Right cardiac atrium (tissue), 5 donors: ENCODE measurements around the gene FAM20C. TPM values are rescaled to one million over a fixed set of nuclear protein-coding genes. Genes with fewer than 3 reads are reported as not detected.
A peak's percentile ranks its signal among the peaks of the same experiment; 100 is the strongest.
"Not testable (repeated sequence)": the region's sequence is repeated elsewhere in the genome, so short reads cannot be mapped to it uniquely, and the experiment has no call there.

Experiments used
- ATAC-seq, 2 donors: fragments of 200-7000 bp; cut with Tn5 transposase; one replicate each; pipeline versions ENCODE4 v1.8.0 to v1.9.1; 2020; ENCODE audit warnings: moderate library complexity in 2 of 2, mild to moderate bottlenecking in 1 of 2
- DNase-seq, 3 donors: peaks; one replicate each; pipeline ENCODE4 v3.0.0-alpha.2; 2020
- H3K27ac ChIP-seq: one replicate; pipeline ENCODE4 v1.5.1; 2013; ENCODE audit warnings: mild to moderate bottlenecking, low read length, control low read depth, moderate library complexity
- H3K27me3 ChIP-seq: one replicate; pipeline ENCODE4 v1.6.1; 2013; ENCODE audit not compliant: control insufficient read depth, insufficient read depth
- H3K4me1 ChIP-seq: one replicate; pipeline ENCODE4 v1.6.1; 2013; ENCODE audit warnings: low read length; ENCODE audit not compliant: control insufficient read depth, insufficient read depth
- H3K4me3 ChIP-seq: one replicate; pipeline ENCODE4 v1.5.1; 2013; ENCODE audit warnings: low read length, control low read depth
- H3K9me3 ChIP-seq: one replicate; pipeline ENCODE4 v1.6.1; 2013; ENCODE audit warnings: low read length; ENCODE audit not compliant: control insufficient read depth
- WGBS: extraction: QIAGEN DNeasy Blood & Tissue Kit; methylation state at CpG from one replicate; pipeline ENCODE4 v1.1.7; 2013; 5-methylcytosine and 5-hydroxymethylcytosine counted together
- intact Hi-C, 4 donors: fragments of 100-400 bp; cut with DNase I; formaldehyde crosslinking; loops; one replicate each; pipeline versions ENCODE4 v1.11.0 to v1.14.0; 2022 to 2023
- polyA plus RNA-seq: library from polyadenylated mRNA; stranded (reverse); fragments of 200-250 nt; gene quantifications from one replicate; pipeline ENCODE4 v1.2.3, GENCODE V29; 2013
- total RNA-seq, 4 donors: library from RNA; stranded (reverse); fragmentation: NEBNext Ultra II Directional; extraction: Animal tissue kit (Norgen Biotek cat#: 25700); gene quantifications; one replicate each; pipeline ENCODE4 v1.2.1, GENCODE V29; 2021
- donor health status: healthy with polysubstance abuse.
- donor health status: DM: no; HTN: yes; CAD: no.
- donor health status: DM: no; HTN: no; CAD: no.
- donor health status: DM: no; HTN: yes; CAD: no; lungs with severe emphysema.
- donor health status: DM: yes; HTN: yes; CAD: no.

The FAM20C gene
- total and polyA plus RNA-seq, 5 donors, result 17.6 to 46.3 (median 29.7) TPM

GRCh38 chr7:294440-295154, 102.2 kb downstream of the FAM20C start:
- no peaks in the 10 kb centered on the region for H3K27me3 ChIP-seq
- no peaks in the 10 kb centered on the region for H3K9me3 ChIP-seq
- peak in 1 of 3 donors; percentile 22 for DNase-seq
- no peak overlapping the region for H3K27ac ChIP-seq
- H3K4me1 ChIP-seq, result no peaks in the 10 kb centered on the region
- 81% methylated on average over 25 of the region's 25 CpGs for WGBS
- no peak overlapping the region for H3K4me3 ChIP-seq
- ATAC-seq, result no peak
- intact Hi-C loops, result no loop called here

DNA sequence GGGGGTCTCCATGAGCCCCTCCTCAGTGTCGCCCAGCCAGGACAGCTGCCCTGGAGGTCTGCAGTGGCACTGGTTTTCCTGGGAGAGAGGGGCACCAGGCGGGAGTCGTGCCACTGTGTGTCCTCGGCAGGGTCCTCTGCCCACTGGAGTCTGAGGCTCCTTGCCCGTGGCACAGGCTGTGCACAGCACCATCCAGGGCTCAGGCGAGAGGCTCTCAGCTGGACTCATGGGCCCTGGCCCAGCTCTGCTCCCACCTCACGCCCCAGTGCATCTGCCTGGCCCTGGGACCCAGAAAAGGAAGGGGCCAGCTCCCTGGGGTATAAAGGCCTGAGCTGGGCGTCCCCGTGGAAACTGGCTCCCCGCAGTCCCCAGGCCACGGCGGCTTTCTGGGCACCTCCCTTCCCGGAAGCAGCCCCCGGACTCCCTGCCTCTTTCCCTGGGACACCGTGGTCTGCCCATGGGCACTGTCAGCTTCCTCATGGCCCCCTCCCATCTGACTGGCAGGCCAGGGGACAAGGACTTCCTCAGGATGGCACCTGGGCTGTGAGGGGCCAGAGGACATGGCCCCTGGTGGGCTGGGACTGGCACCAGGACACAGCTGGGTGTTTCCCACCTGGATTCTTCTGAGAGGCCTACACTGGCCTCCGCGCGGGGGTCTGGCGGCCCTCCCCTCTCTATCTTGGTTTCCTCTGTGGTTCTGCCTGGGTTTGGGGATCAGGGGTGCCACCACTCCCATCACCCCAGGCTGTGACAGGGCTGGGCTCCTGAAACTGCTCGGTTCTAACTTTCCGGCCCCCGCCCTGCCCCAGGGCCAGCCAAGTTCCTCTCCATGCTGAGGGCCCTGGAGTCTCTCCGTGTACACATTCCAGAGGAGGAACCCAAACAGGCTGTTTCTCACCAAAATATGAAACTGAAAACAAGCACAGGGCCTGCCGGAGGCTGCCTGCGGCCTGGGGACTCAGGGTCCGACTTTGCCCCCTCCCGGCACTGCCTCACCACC, 103.1 kb downstream of the FAM20C start:
- no peak overlapping the region for H3K27ac ChIP-seq
- H3K9me3 ChIP-seq, result no peaks in the 10 kb centered on the region
- intact Hi-C loops, result no loop called here
- H3K4me3 ChIP-seq, result no peak overlapping the region
- ATAC-seq (no peak), DNase-seq (peak in 1 of 3 donors; percentile 28)
- WGBS, result 80% methylated on average over 27 of the region's 27 CpGs
- H3K4me1 ChIP-seq, result no peaks in the 10 kb centered on the region
- no peaks in the 10 kb centered on the region for H3K27me3 ChIP-seq

GRCh38 chr7:296373-296945, 104.1 kb downstream of the FAM20C start:
- DNase-seq, result no peak
- no peak overlapping the region for H3K27ac ChIP-seq
- intact Hi-C loops, result no loop called here
- H3K4me3 ChIP-seq, result no peak overlapping the region
- no peaks in the 10 kb centered on the region for H3K27me3 ChIP-seq
- ATAC-seq, result no peak
- no peaks in the 10 kb centered on the region for H3K9me3 ChIP-seq
- H3K4me1 ChIP-seq, result no peaks in the 10 kb centered on the region
- WGBS, result 86% methylated on average over 20 of the region's 20 CpGs

DNA sequence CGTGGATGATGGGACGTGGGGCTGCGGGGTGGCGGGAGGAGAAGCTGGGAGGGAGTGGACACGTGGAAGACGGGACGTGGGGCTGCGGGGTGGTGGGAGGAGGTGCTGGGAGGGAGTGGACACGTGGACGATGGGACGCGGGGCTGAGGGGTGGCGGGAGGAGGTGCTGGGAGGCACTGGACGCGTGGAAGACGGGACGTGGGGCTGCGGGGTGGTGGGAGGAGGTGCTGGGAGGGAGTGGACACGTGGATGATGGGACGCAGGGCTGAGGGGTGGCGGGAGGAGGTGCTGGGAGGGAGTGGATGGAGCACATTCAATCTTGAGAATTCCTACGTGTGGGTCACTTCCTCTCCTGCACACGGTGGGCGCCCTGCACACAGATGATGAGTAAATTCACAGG, 104.8 kb downstream of the FAM20C start:
- H3K27ac ChIP-seq, H3K27me3 ChIP-seq, ATAC-seq, H3K4me1 ChIP-seq, H3K9me3 ChIP-seq, DNase-seq, H3K4me3 ChIP-seq, intact Hi-C loops: not testable (repeated sequence)
- 79% methylated on average over 24 of the region's 24 CpGs for WGBS

- ATAC-seq (no peak), DNase-seq (no peak)
- WGBS, result 80% methylated on average over 24 of the region's 24 CpGs
- no peaks in the 10 kb centered on the region for H3K9me3 ChIP-seq
- H3K27me3 ChIP-seq, result no peaks in the 10 kb centered on the region
- H3K4me1 ChIP-seq, result no peaks in the 10 kb centered on the region
- intact Hi-C loops, result no loop called here
- H3K27ac ChIP-seq, result no peak overlapping the region
- H3K4me3 ChIP-seq, result no peak overlapping the region
Observed at GRCh38 chr7:297611-298374, 105.4 kb downstream of the FAM20C start.

DNA sequence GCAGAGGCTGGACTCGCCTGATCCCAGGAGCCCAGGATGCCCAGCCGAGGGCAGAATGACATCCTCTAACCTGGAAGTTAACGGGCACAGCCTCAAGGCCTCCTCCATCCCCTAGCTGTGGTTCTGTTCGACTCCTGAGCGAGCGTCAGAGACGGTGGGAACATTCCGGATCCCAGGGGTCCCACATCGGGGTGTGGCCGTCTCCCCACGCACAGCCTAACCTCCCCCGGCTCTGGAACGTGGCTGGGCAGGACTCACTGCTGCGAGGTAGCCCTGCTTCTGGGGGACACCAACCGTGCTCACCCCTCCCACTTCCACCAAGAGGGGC, 106.0 kb downstream of the FAM20C start:
- Histone ChIP-seq H3K9me3 (no peaks in the 10 kb centered on the region), H3K4me3 (no peak overlapping the region), H3K27me3 (no peaks in the 10 kb centered on the region), H3K27ac (no peak overlapping the region), H3K4me1 (no peaks in the 10 kb centered on the region)
- DNase-seq (no peak), ATAC-seq (no peak)
- 71% methylated on average over 15 of the region's 15 CpGs for WGBS
- intact Hi-C loops, result no loop called here

- no peak overlapping the region for H3K4me3 ChIP-seq
- H3K27ac ChIP-seq, result no peak overlapping the region
- intact Hi-C loops, result no loop called here
- no peaks in the 10 kb centered on the region for H3K27me3 ChIP-seq
- no peaks in the 10 kb centered on the region for H3K9me3 ChIP-seq
- no peak for DNase-seq
- WGBS, result 80% methylated on average over 13 of the region's 13 CpGs
- no peaks in the 10 kb centered on the region for H3K4me1 ChIP-seq
- no peak for ATAC-seq
Observed at GRCh38 chr7:298743-299142, 106.4 kb downstream of the FAM20C start.

GRCh38 chr7:299169-299568, 106.8 kb downstream of the FAM20C start:
- 93% methylated on average over 15 of the region's 15 CpGs for WGBS
- DNase-seq, result no peak
- no peaks in the 10 kb centered on the region for H3K9me3 ChIP-seq
- no peak overlapping the region for H3K4me3 ChIP-seq
- ATAC-seq, result no peak
- no peaks in the 10 kb centered on the region for H3K27me3 ChIP-seq
- intact Hi-C loops, result no loop called here
- H3K27ac ChIP-seq, result no peak overlapping the region
- no peaks in the 10 kb centered on the region for H3K4me1 ChIP-seq

GRCh38 chr7:299628-300027, 107.3 kb downstream of the FAM20C start:
- ATAC-seq (no peak), DNase-seq (no peak)
- H3K27ac ChIP-seq, result no peak overlapping the region
- H3K4me1 ChIP-seq, result no peaks in the 10 kb centered on the region
- intact Hi-C loops, result no loop called here
- H3K4me3 ChIP-seq, result no peak overlapping the region
- 89% methylated on average over 16 of the region's 16 CpGs for WGBS
- no peaks in the 10 kb centered on the region for H3K27me3 ChIP-seq
- H3K9me3 ChIP-seq, result no peaks in the 10 kb centered on the region

DNA sequence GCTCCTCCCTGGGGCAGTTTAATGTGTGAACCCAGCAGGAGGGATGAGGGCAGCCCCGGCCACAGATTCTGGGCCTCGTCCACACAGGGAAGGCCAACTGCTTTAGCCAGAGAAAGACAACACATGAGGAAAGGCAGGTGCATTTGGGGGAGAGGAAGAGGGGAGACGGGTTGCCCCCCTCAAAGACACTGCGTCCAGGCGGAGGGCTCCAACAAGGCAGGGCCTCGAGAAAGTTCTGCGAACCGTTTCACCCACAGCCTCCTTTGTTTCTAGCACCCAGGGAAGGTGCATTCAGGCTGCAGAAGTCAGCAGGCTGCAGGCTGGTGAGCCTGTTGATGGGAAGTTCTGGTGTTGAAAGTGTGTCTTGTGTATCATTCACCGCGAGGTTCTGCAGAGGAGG, 107.7 kb downstream of the FAM20C start:
- H3K4me1 ChIP-seq, result no peaks in the 10 kb centered on the region
- no peaks in the 10 kb centered on the region for H3K27me3 ChIP-seq
- H3K4me3 ChIP-seq, result no peak overlapping the region
- 81% methylated on average over 10 of the region's 10 CpGs for WGBS
- H3K27ac ChIP-seq, result no peak overlapping the region
- ATAC-seq (no peak), DNase-seq (no peak)
- intact Hi-C loops, result no loop called here
- H3K9me3 ChIP-seq, result no peaks in the 10 kb centered on the region
